Motor neuron (in vitro differentiated cells): ENCODE measurements around the gene GBE1. TPM values are rescaled to one million over a fixed set of nuclear protein-coding genes. Genes with fewer than 3 reads are reported as not detected.

Experiments used
- ATAC-seq, 8 experiments: fragments of 200-7000 bp; cut with Tn5 transposase; replicated peaks in 6 of 8; 2 replicates each; pipeline ENCODE4 v1.8.0; 2021; ENCODE audit warnings: mild to moderate bottlenecking in 8 of 8, moderate library complexity in 8 of 8
- H3K27ac ChIP-seq, 2 donors: fragments of 250-450 bp; sonication (Bioruptor Pico); 2 replicates each; pipeline ENCODE4 v1.9.0; 2021; ENCODE audit warnings: antibody characterized with exemption in 2 of 2, mild to moderate bottlenecking in 2 of 2, moderate library complexity in 1 of 2
- H3K4me1 ChIP-seq, 2 donors: fragments of 250-450 bp; sonication (Bioruptor Pico); replicated peaks in 1 of 2; 2 replicates each; pipeline ENCODE4 v1.6.1; 2021; ENCODE audit warnings: antibody characterized with exemption in 2 of 2, mild to moderate bottlenecking in 2 of 2, moderate library complexity in 1 of 2
- H3K4me3 ChIP-seq, 5 donors: fragments of 250-450 bp; sonication (Bioruptor Pico); 2 replicates each; pipeline ENCODE4 v1.9.0; 2021; ENCODE audit warnings: antibody characterized with exemption in 5 of 5, mild to moderate bottlenecking in 5 of 5, moderate library complexity in 4 of 5
- WGBS, 10 experiments: fragments of 450-650 bp; shearing (Covaris generic); methylation state at CpG; one replicate each; pipeline ENCODE4 v1.0.0; 2022; 5-methylcytosine and 5-hydroxymethylcytosine counted together
- in situ Hi-C, 9 experiments: fragments of 400-800 bp; cut with MboI; loops; one replicate each; pipeline ENCODE4 v1.15.0; 2021; ENCODE audit warnings: low sequenced_read_pairs in 9 of 9, low pct_unique_long_range_greater_than_20kb in 2 of 9; ENCODE audit not compliant: unreplicated experiment in 9 of 9
- total RNA-seq, 8 experiments: library from RNA; unstranded; fragments of 300-600 nt; gene quantifications; 2 replicates each; pipeline versions ENCODE4 v1.2.3 to v1.2.4, GENCODE V29; 2022

GBE1 gene
- total RNA-seq, 8 experiments from 2014 or later = 17.9 to 47.9 (median 19.5) TPM

DNA sequence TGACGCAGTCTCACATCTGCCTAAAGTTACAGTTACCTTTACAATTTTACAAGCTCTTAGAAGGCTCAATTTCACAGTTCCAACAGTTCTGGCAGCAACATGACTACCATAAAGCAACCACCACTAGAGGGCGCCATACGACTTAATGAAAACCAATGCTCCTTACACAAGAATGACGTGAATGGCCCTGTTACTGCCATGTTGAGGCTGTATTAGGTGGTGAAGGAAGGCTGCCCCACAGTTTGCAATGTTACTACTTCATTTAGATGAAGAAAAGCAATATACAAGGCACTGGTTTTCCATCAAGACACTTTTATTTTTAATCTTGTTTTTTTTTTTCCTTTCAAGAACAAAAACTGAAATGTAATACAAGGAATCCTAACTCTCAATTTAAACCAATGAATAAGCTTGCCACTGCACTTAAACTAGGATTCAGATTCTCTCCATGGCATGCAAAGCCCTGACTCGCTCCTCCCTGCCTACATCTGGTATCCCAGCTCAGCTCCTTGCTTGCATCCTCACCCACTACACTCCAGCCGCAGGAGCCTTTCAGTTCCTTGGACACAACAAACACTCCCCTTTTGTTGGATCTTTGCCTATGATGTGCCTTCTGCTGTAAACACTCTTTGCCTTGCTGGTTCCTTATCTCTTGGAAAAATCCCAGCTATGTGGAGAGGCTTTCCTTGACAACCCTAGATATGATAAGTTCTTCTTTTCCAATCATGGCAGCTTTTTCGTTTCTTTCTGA is 270.7 kb downstream of the GBE1 start:
- 0 to 100% (median 81%) methylated on average over 2 to 7 of the region's 7 CpGs for WGBS, 10 experiments

DNA sequence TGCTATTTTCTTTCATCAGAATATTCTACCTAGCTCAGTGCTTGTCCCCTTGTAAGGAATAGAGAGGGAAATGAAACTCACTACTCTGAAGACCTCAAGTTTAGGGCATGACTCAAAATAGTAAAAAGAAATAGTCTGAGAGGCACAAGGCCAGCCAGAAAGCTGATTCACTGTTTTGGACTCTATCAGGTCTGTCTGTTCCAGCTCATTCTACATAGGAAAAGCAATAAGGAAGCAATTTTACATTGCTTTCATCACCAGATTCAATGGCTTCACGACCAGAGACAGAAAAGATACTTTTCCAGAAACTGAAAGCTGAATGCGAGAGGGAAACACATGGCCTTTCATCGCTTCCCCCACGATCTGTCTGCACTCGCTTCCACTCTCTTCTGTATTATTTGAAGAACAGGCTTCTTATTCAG is 276.0 kb downstream of the GBE1 start:
- Histone ChIP-seq H3K4me3 (no peak overlapping the region), H3K27ac (no peak overlapping the region), H3K4me1 (no peaks in the 10 kb centered on the region)
- ATAC-seq = peak in 2 of 8 experiments; percentile 84 to 88
- in situ Hi-C loops = loop anchor here in 1 of 9 experiments (25.0 kb wide), 1 partner anchor 152 kb away; no protein-coding TSS in a partner anchor
- WGBS, 10 experiments = 2 to 100% (median 79%) methylated on average over 1 to 5 of the region's 5 CpGs

More for the DNA sequence above, 270.7 kb downstream of the GBE1 start:
- in situ Hi-C loops = loop anchor here in 1 of 9 experiments (25.0 kb wide), 1 partner anchor 147 kb away; no protein-coding TSS in a partner anchor
- Histone ChIP-seq H3K4me3 (no peak overlapping the region), H3K27ac (no peak overlapping the region), H3K4me1 (no peaks in the 10 kb centered on the region)
- peak; percentile 53 to 99 (median 94) for ATAC-seq

DNA sequence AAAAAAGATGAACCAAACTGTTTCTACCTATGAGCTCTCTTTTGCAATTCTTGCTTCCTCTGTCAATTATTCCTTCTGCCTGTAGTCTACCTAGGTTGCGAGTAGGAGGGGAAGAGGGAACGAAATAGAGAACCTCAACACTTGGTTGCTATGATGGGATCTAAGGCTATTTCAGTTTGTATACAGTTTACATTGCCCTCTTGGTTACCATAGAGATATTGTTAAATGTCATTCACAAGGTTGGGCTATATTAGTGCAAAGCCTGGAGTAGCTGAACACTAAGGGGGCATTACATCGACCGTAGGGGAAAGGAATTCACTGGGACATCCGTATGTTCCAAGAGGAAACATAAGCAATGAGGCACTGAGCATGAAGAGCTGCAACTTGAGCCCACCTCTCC is 276.9 kb downstream of the GBE1 start:
- in situ Hi-C loops = loop anchor here in 1 of 9 experiments (25.0 kb wide), 1 partner anchor 153 kb away; no protein-coding TSS in a partner anchor
- Histone ChIP-seq H3K4me1 (no peaks in the 10 kb centered on the region), H3K27ac (no peak overlapping the region), H3K4me3 (no peak overlapping the region)
- ATAC-seq = peak in 3 of 8 experiments; percentile 29 to 73 (median 40)
- 86 to 100% (median 96%) methylated on average over 1 to 5 of the region's 5 CpGs; no CpG with 5 or more reads in 2 of the 10 experiments for WGBS, 10 experiments

GRCh38 chr3:81483046-81483445 is 278.4 kb downstream of the GBE1 start:
- no peak overlapping the region for H3K27ac ChIP-seq
- in situ Hi-C loops = loop anchor here in 1 of 9 experiments (25.0 kb wide), 1 partner anchor 154 kb away; no protein-coding TSS in a partner anchor
- no peak overlapping the region for H3K4me3 ChIP-seq
- 23 to 94% (median 83%) methylated on average over 2 to 3 of the region's 3 CpGs for WGBS, 10 experiments
- ATAC-seq = no peak
- no peaks in the 10 kb centered on the region for H3K4me1 ChIP-seq

DNA sequence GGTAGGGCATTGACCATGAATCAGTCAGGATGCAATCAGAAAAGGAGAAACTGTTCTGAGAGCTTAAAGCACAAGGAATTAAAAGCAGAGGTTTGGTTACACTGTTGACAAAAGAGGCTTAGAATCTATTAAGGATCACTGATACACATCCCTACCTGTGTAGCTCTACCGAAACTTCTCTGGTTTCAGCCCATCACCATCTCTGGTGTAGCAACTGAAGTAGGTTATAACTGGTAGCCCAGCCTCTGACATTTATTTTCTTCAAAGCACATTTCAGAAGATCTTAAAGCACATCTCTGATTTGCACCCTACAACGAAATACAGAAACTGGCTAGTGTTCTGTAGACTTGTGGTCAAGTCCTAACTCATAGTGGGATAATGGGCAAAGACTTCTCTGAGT is 283.7 kb downstream of the GBE1 start:
- no peak for ATAC-seq
- in situ Hi-C loops = loop anchor here in 1 of 9 experiments (25.0 kb wide), 1 partner anchor 160 kb away; no protein-coding TSS in a partner anchor
- H3K4me1 ChIP-seq = no peaks in the 10 kb centered on the region
- H3K4me3 ChIP-seq = no peak overlapping the region
- WGBS, 10 experiments = 48 to 100% (median 80%) methylated on average over 1 to 2 of the region's 2 CpGs; no CpG with 5 or more reads in 1 of the 10 experiments
- no peak overlapping the region for H3K27ac ChIP-seq

DNA sequence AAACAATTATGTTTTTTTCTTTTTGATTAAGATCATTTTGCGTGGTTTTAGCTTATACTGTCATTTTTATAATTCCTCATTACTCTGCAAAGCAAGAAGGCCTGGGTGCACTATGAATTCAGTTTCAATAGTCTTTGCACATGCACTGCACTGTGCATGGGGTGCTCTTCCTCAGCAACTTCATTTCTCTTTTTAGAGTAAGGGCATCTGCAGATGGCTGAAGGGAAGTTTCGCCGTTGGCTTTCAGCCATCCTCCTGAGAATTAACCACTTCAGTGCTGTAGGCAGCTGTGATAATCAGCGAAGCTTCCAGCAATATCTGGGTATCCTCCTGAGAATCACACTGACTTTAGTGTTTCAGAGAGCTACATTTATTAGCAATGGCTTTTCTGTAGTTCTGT is 284.8 kb downstream of the GBE1 start:
- no peak for ATAC-seq
- no peaks in the 10 kb centered on the region for H3K4me1 ChIP-seq
- in situ Hi-C loops = loop anchor here in 1 of 9 experiments (25.0 kb wide), 1 partner anchor 161 kb away; no protein-coding TSS in a partner anchor
- WGBS, 10 experiments = 39 to 100% (median 56%) methylated on average over 1 to 4 of the region's 4 CpGs; no CpG with 5 or more reads in 2 of the 10 experiments
- no peak overlapping the region for H3K4me3 ChIP-seq
- H3K27ac ChIP-seq = no peak overlapping the region

DNA sequence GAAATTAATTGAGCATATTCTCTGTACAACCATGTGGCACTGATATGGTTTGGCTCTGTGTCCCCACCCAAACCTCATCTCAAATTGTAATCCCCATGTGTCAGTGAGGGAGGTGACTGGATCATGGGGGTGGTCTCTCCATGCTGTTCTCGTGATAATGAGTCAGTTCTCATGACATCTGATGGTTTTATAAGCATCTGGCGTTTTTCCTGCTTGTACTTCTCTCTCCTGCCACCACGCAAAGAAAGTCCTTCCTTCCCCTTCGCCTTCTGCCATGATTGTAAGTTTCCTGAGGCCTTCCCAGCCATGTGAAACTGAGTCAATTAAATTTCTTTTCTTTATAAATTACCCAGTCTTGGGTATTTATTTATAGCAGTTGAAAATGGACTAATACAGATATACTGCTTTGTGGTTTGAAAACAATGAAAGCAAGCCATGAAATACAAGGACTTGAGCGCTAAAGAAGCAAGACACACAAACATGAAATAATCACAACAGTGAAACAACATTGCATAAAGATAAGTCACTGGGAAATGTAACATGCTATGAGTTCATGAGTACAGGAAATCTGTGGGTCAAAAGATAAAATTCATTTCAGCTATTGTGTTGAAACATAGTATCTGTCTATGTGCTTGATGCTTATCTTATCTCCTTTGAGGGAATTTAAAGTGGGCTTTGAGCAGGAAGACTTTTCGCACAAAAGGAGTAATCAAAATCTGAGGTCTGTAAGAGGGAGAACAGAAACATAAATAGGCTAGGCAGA is 288.7 kb downstream of the GBE1 start:
- Histone ChIP-seq H3K4me1 (peaks cover 0 to 13% of the 10 kb centered on the region in 2 donors), H3K4me3 (no peak overlapping the region), H3K27ac (no peak overlapping the region)
- WGBS, 10 experiments = 71 to 100% (median 88%) methylated on average over 1 to 6 of the region's 6 CpGs
- in situ Hi-C loops = no loop called here
- no peak for ATAC-seq

DNA sequence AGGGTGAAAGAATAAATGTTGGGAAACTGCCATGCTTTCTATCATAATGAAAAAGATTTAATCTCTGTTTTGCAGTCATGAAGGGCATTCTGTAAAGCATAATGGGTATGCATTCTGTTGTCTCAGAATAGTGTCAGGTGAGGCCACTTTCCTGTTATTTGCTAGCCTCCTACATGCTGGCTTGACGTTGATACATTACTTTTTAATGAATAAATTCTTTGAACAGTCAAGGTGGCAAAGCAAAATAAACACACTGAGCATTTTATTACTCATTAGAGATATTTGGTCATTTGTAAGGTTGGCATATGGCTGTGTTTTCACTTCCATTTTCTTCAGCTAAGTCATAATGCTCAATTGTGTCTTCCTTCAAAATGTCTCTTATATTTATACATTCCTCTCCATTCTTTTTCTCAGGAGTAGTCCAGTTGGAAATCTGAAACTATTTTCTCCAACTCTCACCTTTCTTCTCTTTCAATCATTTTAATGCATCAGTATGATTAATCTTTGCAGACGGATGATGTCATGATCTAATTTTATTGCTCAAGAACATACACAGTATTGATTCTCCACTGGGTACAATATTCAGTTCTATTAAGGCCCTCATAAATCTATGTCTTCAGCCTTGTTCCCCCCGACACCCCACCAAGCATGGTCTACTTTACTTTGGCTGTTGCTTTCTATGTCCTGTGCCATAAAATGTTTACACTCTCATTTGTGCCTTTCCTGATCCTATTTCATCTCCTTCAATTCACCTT is 290.7 kb downstream of the GBE1 start:
- peak in 5 of 8 experiments; percentile 74 to 87 (median 78) for ATAC-seq
- WGBS, 10 experiments = 22 to 82% (median 49%) methylated on average over 1 to 3 of the region's 3 CpGs

DNA sequence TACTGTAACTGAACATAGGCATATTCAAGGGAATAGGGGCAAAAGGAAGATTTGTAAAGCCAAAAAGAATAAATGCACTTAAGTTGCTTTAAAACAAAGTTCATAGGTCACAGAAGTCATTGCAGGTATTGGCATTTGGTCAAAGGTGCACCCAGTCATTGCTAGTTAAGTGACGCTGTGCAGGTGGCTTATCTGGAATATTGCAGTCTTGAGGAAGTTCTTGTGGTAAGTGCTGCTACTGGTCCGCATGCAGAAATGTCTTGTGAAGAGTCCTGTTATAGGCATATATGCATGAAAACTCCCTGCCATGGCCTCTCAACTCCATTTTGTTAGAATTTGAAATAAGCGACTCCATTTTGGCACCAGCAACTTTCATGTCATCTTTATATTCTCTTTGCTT is 293.1 kb downstream of the GBE1 start:
- in situ Hi-C loops = no loop called here
- 75 to 100% (median 100%) methylated on average over 1 to 3 of the region's 3 CpGs; no CpG with 5 or more reads in 1 of the 10 experiments for WGBS, 10 experiments
- ATAC-seq = no peak
- H3K4me1 ChIP-seq = peaks cover 0 to 13% of the 10 kb centered on the region in 2 donors
- no peak overlapping the region for H3K27ac ChIP-seq
- H3K4me3 ChIP-seq = no peak overlapping the region

More for the DNA sequence above, 290.7 kb downstream of the GBE1 start:
- in situ Hi-C loops = no loop called here
- Histone ChIP-seq H3K27ac (no peak overlapping the region), H3K4me1 (peaks cover 0 to 13% of the 10 kb centered on the region in 2 donors), H3K4me3 (no peak overlapping the region)

DNA sequence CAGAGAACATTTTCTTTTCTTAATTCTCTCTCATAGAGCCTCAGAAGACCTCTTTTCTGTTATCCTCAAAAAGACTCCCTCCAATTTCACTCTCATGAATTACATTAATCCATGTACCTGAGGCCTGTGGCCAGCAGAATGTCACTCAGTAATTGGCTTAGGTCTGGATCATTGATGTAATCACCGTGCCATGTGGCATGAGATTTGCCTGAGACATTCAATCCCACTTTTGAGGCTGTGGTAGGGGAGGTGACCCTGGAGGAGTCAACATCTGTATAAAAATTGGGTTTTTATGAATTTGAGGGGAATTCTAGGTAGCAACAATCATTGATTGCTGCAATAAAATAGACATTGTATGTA is 295.3 kb downstream of the GBE1 start:
- WGBS, 10 experiments = 100% methylated on average over 1 of the region's 1 CpG; no CpG with 5 or more reads in 5 of the 10 experiments
- Histone ChIP-seq H3K27ac (no peak overlapping the region), H3K4me3 (no peak overlapping the region), H3K4me1 (peaks cover 3 to 12% of the 10 kb centered on the region in 2 donors)
- in situ Hi-C loops = no loop called here
- no peak for ATAC-seq

DNA sequence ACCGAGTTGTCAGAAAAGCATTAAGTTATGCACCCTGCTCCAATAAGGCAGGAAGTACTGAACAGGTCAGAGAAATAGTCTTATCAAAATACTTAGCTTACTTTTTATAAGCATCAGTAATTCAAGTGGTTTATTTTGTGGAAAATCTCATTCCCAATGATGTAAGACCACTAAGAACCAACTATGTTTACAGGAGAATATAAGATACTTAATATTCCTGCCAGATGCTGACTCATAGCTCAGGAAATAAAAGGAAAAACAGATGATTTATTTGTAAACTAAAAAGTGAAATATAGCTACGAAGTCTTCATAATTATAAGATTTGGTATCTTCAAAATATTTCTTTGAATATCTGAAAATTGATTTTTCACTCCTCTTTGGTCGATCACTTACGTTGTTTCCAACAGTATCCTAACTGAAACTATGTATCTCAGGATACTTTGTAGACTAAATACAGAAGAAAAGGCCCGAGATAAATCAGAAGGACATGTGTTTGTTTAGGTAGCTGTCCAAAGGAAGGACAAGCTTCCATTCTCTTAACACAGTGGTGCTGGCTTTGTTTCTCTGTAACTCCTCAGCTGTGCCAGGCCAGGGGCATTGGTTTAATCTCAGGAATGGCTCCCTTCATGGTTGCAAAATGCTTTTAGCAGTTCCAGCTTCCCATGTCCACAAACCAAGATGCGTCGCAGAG is 295.8 kb downstream of the GBE1 start:
- Histone ChIP-seq H3K4me3 (no peak overlapping the region), H3K4me1 (peaks cover 3 to 6% of the 10 kb centered on the region in 2 donors), H3K27ac (no peak overlapping the region)
- WGBS, 10 experiments = 14 to 96% (median 84%) methylated on average over 1 to 7 of the region's 7 CpGs
- in situ Hi-C loops = no loop called here
- peak in 2 of 8 experiments; percentile 28 to 83 for ATAC-seq

DNA sequence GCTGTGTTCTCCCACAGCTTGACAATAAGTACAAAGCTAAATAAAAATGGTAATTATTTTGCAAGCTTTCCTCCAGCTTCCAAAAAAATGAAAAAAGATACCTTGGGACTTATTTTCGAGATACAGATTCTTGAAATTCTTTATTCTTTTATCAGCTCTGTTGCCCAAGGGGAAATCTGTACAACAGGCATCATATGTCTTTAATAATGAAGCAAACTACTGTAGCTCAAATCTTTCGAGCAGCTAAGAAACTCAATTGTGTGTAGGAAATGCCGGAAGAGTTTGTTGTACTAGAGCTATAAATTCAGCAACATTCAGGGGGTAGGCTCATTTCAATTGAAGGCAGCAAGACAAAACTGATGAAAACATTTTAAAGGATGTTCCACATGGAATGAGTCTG is 297.7 kb downstream of the GBE1 start:
- H3K4me3 ChIP-seq = no peak overlapping the region
- 3 to 100% (median 83%) methylated on average over 1 to 3 of the region's 3 CpGs; no CpG with 5 or more reads in 1 of the 10 experiments for WGBS, 10 experiments
- ATAC-seq = no peak
- H3K4me1 ChIP-seq = peaks cover 0 to 3% of the 10 kb centered on the region in 2 donors
- in situ Hi-C loops = no loop called here
- no peak overlapping the region for H3K27ac ChIP-seq
